Uterine smooth muscle cell (primary cell): Measurements from ENCODE around the gene CNTNAP3. TPM values are rescaled to one million over a fixed set of nuclear protein-coding genes. Genes with fewer than 3 reads are reported as not detected.

ENCODE experiments used
- total RNA-seq: library from RNA; depleted of rRNA; stranded (reverse); fragments of >200 nt; gene quantifications from 2 replicates; pipeline ENCODE4 v1.2.3, GENCODE V29; 2014

CNTNAP3 gene
- 0.55 and 0.87 TPM in 2 replicates for total RNA-seq

DNA sequence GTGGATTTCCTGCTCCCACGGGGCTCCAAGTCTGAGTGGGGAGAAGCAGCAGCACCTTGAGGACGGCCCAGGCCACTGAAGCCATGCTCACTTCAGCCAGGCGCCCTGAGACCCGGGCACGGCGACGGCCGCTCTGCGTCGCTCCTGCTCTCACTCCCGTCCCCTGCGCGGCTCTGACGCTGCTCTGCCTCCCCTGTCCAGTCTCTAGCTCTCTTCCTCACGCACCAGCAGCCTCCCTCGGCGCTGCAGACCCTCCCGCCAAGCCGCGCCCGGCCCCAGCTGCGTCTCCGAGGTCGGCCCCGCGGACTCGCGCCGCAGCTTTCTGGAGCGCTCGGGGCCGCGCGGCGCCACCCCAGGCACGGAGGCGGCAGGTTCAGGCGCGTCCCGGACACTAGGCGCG is at the start of gene CNTNAP3:
TSS of gene CNTNAP3 (minus strand) at position 188 of the 400 bp plus-strand sequence. CDS start at position 85, 103 bp downstream.

Other genes with a start within 250 kb of the CNTNAP3 start
- not detected in 2 replicates for gene SPATA31A1, start 67.5 kb upstream of the CNTNAP3 start, total RNA-seq